Endothelial cell of umbilical vein (primary cell): ENCODE measurements around the gene OR2A5. TPM values are rescaled to one million over a fixed set of nuclear protein-coding genes. Genes with fewer than 3 reads are reported as not detected.

Source experiments
- BruUV-seq: library from RNA; stranded (reverse); fragments of 400-500 nt; replicated peaks from 2 replicates; lab custom pipeline; 2021; lab: Mats Ljungman, UMichigan
- CTCF ChIA-PET: fragments of 300-600, 350-600 bp; sonication (Branson Sonifier 250); formaldehyde crosslinking; loops from one replicate; lab custom pipeline; 2021; ENCODE audit warnings: antibody characterized with exemption, inconsistent platforms; lab: Charles Lee
- POLR2A ChIA-PET: fragments of 300-600, 350-600 bp; sonication (Branson Sonifier 250); formaldehyde crosslinking; loops from one replicate; lab custom pipeline; 2021; ENCODE audit warnings: antibody characterized with exemption, inconsistent platforms; lab: Charles Lee
- DNase-seq: peaks from one replicate; pipeline ENCODE4 v3.0.0-alpha.2; 2011; ENCODE audit warnings: low read depth, low spot score
- FAIRE-seq: peaks from 2 replicates; lab custom pipeline; 2011; peaks lifted over from hg19 to GRCh38; lab: Jason Lieb, UNC
- H2AFZ ChIP-seq: 2 replicates; pipeline ENCODE4 v1.6.0; 2012; ENCODE audit warnings: low read depth, low read length, control low read depth, inconsistent platforms
- H3K27ac ChIP-seq: 2 replicates; pipeline ENCODE4 v1.5.1; 2011; ENCODE audit warnings: low read depth, mild to moderate bottlenecking, control low read depth, low read length, moderate library complexity; ENCODE audit not compliant: insufficient read depth
- H3K27me3 ChIP-seq, 2 experiments: 2 replicates each; pipeline versions ENCODE4 v1.6.0 to v1.6.1; 2011; ENCODE audit warnings: low read length in 2 of 2, mixed read lengths in 1 of 2; ENCODE audit not compliant: control insufficient read depth in 2 of 2, insufficient read depth in 2 of 2
- H3K36me3 ChIP-seq, 2 experiments: 2 replicates in 1 of 2; 3 replicates in 1 of 2; pipeline ENCODE4 v1.5.1; 2011; ENCODE audit warnings: low read length in 2 of 2, mild to moderate bottlenecking in 1 of 2, moderate library complexity in 1 of 2; ENCODE audit not compliant: control insufficient read depth in 2 of 2, insufficient read depth in 2 of 2; ENCODE audit errors: extremely low read depth in 1 of 2
- H3K4me1 ChIP-seq: 3 replicates; pipeline ENCODE4 v1.5.1; 2011; ENCODE audit warnings: mild to moderate bottlenecking, low read length; ENCODE audit not compliant: control insufficient read depth, insufficient read depth; ENCODE audit errors: extremely low read depth
- H3K4me2 ChIP-seq: 2 replicates; pipeline ENCODE4 v1.6.1; 2011; ENCODE audit warnings: low read length, control low read depth, mixed read lengths; ENCODE audit not compliant: insufficient read depth
- H3K4me3 ChIP-seq, 3 experiments: fragments of 200-600 bp in 1 of 3; sonication (generic), shearing (Covaris generic) in 1 of 3; replicated peaks in 1 of 3; 2 replicates each; pipeline ENCODE4 v1.5.1; 2011 to 2016; ENCODE audit warnings: control low read depth in 3 of 3, low read length in 3 of 3, mild to moderate bottlenecking in 2 of 3, inconsistent platforms in 1 of 3, low read depth in 1 of 3, moderate library complexity in 1 of 3; ENCODE audit not compliant: insufficient read depth in 1 of 3
- H3K79me2 ChIP-seq: 2 replicates; pipeline ENCODE4 v1.6.0; 2012; ENCODE audit warnings: low read length, inconsistent platforms; ENCODE audit not compliant: control insufficient read depth, insufficient read depth
- H3K9ac ChIP-seq: replicated peaks from 2 replicates; pipeline ENCODE3; 2011; ENCODE audit warnings: low read length, control low read depth; ENCODE audit not compliant: insufficient read depth; ENCODE audit errors: extremely low read depth
- H3K9me1 ChIP-seq: replicated peaks from 3 replicates; pipeline ENCODE4 v1.6.0; 2011; ENCODE audit warnings: mild to moderate bottlenecking, low read length; ENCODE audit not compliant: control insufficient read depth, insufficient read depth; ENCODE audit errors: extremely low read depth
- H3K9me3 ChIP-seq: replicated peaks from 2 replicates; pipeline ENCODE4 v1.5.1; 2012; ENCODE audit warnings: low read length, inconsistent platforms; ENCODE audit not compliant: control insufficient read depth, insufficient read depth
- H4K20me1 ChIP-seq: replicated peaks from 2 replicates; pipeline ENCODE3; 2011; ENCODE audit warnings: mild to moderate bottlenecking, low read length; ENCODE audit not compliant: control insufficient read depth, insufficient read depth; ENCODE audit errors: extremely low read depth
- EZH2 ChIP-seq: IDR thresholded peaks from 2 replicates; pipeline ENCODE4 v1.6.1; 2012; ENCODE audit warnings: borderline replicate concordance, low read depth, mild to moderate bottlenecking, moderate library complexity, low read length, inconsistent platforms; ENCODE audit not compliant: severe bottlenecking
- FOS ChIP-seq: IDR thresholded peaks from 2 replicates; pipeline ENCODE4 v1.6.1; 2011; ENCODE audit warnings: mild to moderate bottlenecking, low read length, moderate library complexity, borderline replicate concordance; ENCODE audit not compliant: insufficient read depth
- GATA2 ChIP-seq: IDR thresholded peaks from 2 replicates; pipeline ENCODE4 v1.7.0; 2011; ENCODE audit warnings: low read depth, mild to moderate bottlenecking, moderate library complexity, mixed read lengths, low read length; ENCODE audit not compliant: insufficient read length, insufficient read depth
- JUN ChIP-seq: IDR thresholded peaks from 2 replicates; pipeline ENCODE4 v1.6.1; 2011; ENCODE audit warnings: borderline replicate concordance, low read depth; ENCODE audit not compliant: insufficient read length, insufficient read depth
- MYC ChIP-seq: IDR thresholded peaks from one replicate; pipeline ENCODE4 v1.6.1; 2011; ENCODE audit warnings: mild to moderate bottlenecking, low read depth, low read length
- POLR2A ChIP-seq: IDR thresholded peaks from 2 replicates; pipeline ENCODE4 v1.6.1; 2012; ENCODE audit warnings: low read depth, mild to moderate bottlenecking, control low read depth, low read length
- POLR2AphosphoS5 ChIP-seq: IDR thresholded peaks from 2 replicates; pipeline ENCODE4 v1.6.1; 2012; ENCODE audit warnings: low read depth, mild to moderate bottlenecking, control low read depth, low read length, moderate library complexity; ENCODE audit not compliant: insufficient read depth
- dilution Hi-C: fragments of 300-500 bp; cut with MboI; formaldehyde crosslinking; loops from one replicate; pipeline ENCODE4 v1.15.0; 2019; ENCODE audit warnings: low sequenced_read_pairs; ENCODE audit not compliant: extremely low pct_ligation_motif_present
- intact Hi-C: fragments of 100-400 bp; cut with micrococcal nuclease; formaldehyde crosslinking; loops from one replicate; pipeline ENCODE4 v1.10.0; 2022
- polyA plus RNA-seq, 4 experiments: library from polyadenylated mRNA; depleted of rRNA in 3 of 4; stranded (reverse) in 3 of 4; unstranded in 1 of 4; fragments of >200 nt; gene quantifications; 2 replicates each; pipeline versions ENCODE4 v1.2.1 to v1.2.3, GENCODE V29; 2011 to 2012; ENCODE audit warnings: missing spikeins in 1 of 4
- total RNA-seq: library from RNA; stranded (reverse); gene quantifications from 2 replicates; pipeline ENCODE4 v1.2.3, GENCODE V29; 2021
- TF ChIP-seq, protein P1 (sequence below): IDR thresholded peaks from 2 replicates; pipeline ENCODE4 v1.6.1; 2011; ENCODE audit not compliant: insufficient read depth, insufficient read length
- TF ChIP-seq, protein P2 (sequence below), 2 donors: IDR thresholded peaks; 1 replicate in 1 of 2; 2 replicates in 1 of 2; pipeline ENCODE4 v1.5.1; 2011; ENCODE audit warnings: low read length in 2 of 2, mild to moderate bottlenecking in 2 of 2, moderate library complexity in 2 of 2, control low read depth in 1 of 2, inconsistent platforms in 1 of 2, low read depth in 1 of 2; ENCODE audit not compliant: insufficient read depth in 1 of 2; ENCODE audit errors: extremely low read depth in 1 of 2

OR2A5 gene
- total and polyA plus RNA-seq, 2 donors (not counting 3 experiments of a cell fraction or from before 2014, with no cell fraction given), result not detected

GRCh38 chr7:144028547-144028946 lies 20.2 kb upstream of the OR2A5 start:
- POLR2A ChIA-PET, result no interaction called here
- TF ChIP-seq, protein P1, sequence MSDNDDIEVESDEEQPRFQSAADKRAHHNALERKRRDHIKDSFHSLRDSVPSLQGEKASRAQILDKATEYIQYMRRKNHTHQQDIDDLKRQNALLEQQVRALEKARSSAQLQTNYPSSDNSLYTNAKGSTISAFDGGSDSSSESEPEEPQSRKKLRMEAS, result no peak
- TF ChIP-seq JUN, result no peak
- no peak for TF ChIP-seq POLR2AphosphoS5
- TF ChIP-seq, protein P2, sequence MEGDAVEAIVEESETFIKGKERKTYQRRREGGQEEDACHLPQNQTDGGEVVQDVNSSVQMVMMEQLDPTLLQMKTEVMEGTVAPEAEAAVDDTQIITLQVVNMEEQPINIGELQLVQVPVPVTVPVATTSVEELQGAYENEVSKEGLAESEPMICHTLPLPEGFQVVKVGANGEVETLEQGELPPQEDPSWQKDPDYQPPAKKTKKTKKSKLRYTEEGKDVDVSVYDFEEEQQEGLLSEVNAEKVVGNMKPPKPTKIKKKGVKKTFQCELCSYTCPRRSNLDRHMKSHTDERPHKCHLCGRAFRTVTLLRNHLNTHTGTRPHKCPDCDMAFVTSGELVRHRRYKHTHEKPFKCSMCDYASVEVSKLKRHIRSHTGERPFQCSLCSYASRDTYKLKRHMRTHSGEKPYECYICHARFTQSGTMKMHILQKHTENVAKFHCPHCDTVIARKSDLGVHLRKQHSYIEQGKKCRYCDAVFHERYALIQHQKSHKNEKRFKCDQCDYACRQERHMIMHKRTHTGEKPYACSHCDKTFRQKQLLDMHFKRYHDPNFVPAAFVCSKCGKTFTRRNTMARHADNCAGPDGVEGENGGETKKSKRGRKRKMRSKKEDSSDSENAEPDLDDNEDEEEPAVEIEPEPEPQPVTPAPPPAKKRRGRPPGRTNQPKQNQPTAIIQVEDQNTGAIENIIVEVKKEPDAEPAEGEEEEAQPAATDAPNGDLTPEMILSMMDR (IDR thresholded peaks at IDR 0.05; ENCODE audit: extremely low read depth in 1 of 2, insufficient read depth in 1 of 2, low read depth in 1 of 2, low read length in 2 of 2), result no peak
- no peak for TF ChIP-seq POLR2A
- TF ChIP-seq GATA2, result no peak
- TF ChIP-seq MYC, result no peak
- no peak for TF ChIP-seq FOS
- TF ChIP-seq EZH2, result no peak
- H3K9ac ChIP-seq, result no peak overlapping the region
- dilution Hi-C loops (no loop called here), intact Hi-C loops (loop anchor here (2.0 to 5.0 kb wide), 2 partner anchors 99 to 126 kb away; partner anchors contain the start of gene TCAF1)
- no peaks in the 10 kb centered on the region for H3K27me3 ChIP-seq
- no peaks in the 10 kb centered on the region for H3K4me1 ChIP-seq
- no peaks in the 10 kb centered on the region for H4K20me1 ChIP-seq
- no peak overlapping the region for H3K27ac ChIP-seq
- CTCF ChIA-PET, result interaction anchor here (1.3 to 4.6 kb wide), 3 partner anchors 100 to 291 kb away, joined by 6 to 39 read pairs (median 7); no protein-coding TSS in a partner anchor
- FAIRE-seq, result no peak
- no peaks in the 10 kb centered on the region for H3K36me3 ChIP-seq
- no peaks in the 10 kb centered on the region for H3K9me3 ChIP-seq
- DNase-seq, result no peak
- H3K79me2 ChIP-seq, result no peaks in the 10 kb centered on the region
- H3K9me1 ChIP-seq, result no peaks in the 10 kb centered on the region
- no peak overlapping the region for H3K4me2 ChIP-seq
- H2AFZ ChIP-seq, result no peak overlapping the region
- no peak overlapping the region for H3K4me3 ChIP-seq
- no TSS peak for BruUV-seq
